Measurements from ENCODE around the gene CFTR. TPM values are rescaled to one million over a fixed set of nuclear protein-coding genes. Genes with fewer than 3 reads are reported as not detected.

CFTR gene
- total RNA-seq, 1 experiment from 2014 or later = 1.2 TPM

DNA sequence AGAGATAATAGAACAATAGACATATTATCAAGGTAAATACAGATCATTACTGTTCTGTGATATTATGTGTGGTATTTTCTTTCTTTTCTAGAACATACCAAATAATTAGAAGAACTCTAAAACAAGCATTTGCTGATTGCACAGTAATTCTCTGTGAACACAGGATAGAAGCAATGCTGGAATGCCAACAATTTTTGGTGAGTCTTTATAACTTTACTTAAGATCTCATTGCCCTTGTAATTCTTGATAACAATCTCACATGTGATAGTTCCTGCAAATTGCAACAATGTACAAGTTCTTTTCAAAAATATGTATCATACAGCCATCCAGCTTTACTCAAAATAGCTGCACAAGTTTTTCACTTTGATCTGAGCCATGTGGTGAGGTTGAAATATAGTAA is 185.5 kb downstream of the CFTR start:
- Histone ChIP-seq H3K23me2 (ENCODE audit: insufficient read length, low read depth, low read length, poor library complexity, severe bottlenecking) (no peaks in the 10 kb centered on the region), H2BK120ac (ENCODE audit: low read depth, low read length, poor library complexity, severe bottlenecking) (no peak overlapping the region), H2BK5ac (ENCODE audit: insufficient read length, low read length) (no peak overlapping the region), H2BK20ac (ENCODE audit: low read depth, low read length, poor library complexity, severe bottlenecking) (no peak overlapping the region), H3K27me3 (ENCODE audit: insufficient read depth, low read length) (no peaks in the 10 kb centered on the region), H3T11ph (ENCODE audit: low read length) (no peak overlapping the region), H3K9ac (ENCODE audit: extremely low read depth, insufficient read length, low read length) (no peak overlapping the region), H3K56ac (ENCODE audit: insufficient read length, low read depth, low read length) (no peak overlapping the region), H4K5ac (ENCODE audit: insufficient read length, low read depth, low read length) (no peak overlapping the region), H3K4ac (ENCODE audit: low read depth, low read length) (no peak overlapping the region), H3K23ac (ENCODE audit: insufficient read length, low read depth, low read length) (no peak overlapping the region), H3K18ac (ENCODE audit: insufficient read length, low read depth, low read length) (no peak overlapping the region), H3K79me1 (ENCODE audit: insufficient read depth, low read depth, low read length, poor library complexity, severe bottlenecking) (no peaks in the 10 kb centered on the region), H4K8ac (replicated peaks; ENCODE audit: insufficient read length, low read depth, low read length) (no peak overlapping the region), H3K4me1 (ENCODE audit: insufficient read depth, low read length) (no peaks in the 10 kb centered on the region), H3K79me2 (ENCODE audit: insufficient read depth, low read length) (no peaks in the 10 kb centered on the region), H3K4me2 (ENCODE audit: insufficient read depth, insufficient read length, low read length) (no peak overlapping the region), H2AFZ (ENCODE audit: low read length) (no peak overlapping the region), H2BK15ac (ENCODE audit: low read depth, low read length) (no peak overlapping the region), H2AK5ac (ENCODE audit: insufficient read length, low read length) (no peak overlapping the region), H4K91ac (ENCODE audit: insufficient read length, low read depth, low read length) (no peak overlapping the region), H4K20me1 (ENCODE audit: control insufficient read depth, insufficient read depth, insufficient read length) (no peaks in the 10 kb centered on the region), H2BK12ac (ENCODE audit: insufficient read length, low read depth, low read length) (no peak overlapping the region), H3K9me3 (ENCODE audit: control insufficient read depth, low read depth, low read length) (no peaks in the 10 kb centered on the region), H3K27ac (ENCODE audit: insufficient read length, low read depth, low read length) (no peak overlapping the region), H3K14ac (ENCODE audit: insufficient read depth, low read length) (no peak overlapping the region)
- Mint-ChIP-seq H3K27ac (no peak overlapping the region), H3K27me3 (ENCODE audit: low read depth) (no peaks in the 10 kb centered on the region), H3K36me3 (ENCODE audit: insufficient read depth in 1 of 3, low read depth in 3 of 3) (no peaks in the 10 kb centered on the region), H3K4me1 (peaks cover 4% of the 10 kb centered on the region in 2 experiments; a peak in 3 of 4 replicates), H3K4me3 (no peak overlapping the region), H3K9me3 (no peaks in the 10 kb centered on the region)
- TF ChIP-seq, protein P1, sequence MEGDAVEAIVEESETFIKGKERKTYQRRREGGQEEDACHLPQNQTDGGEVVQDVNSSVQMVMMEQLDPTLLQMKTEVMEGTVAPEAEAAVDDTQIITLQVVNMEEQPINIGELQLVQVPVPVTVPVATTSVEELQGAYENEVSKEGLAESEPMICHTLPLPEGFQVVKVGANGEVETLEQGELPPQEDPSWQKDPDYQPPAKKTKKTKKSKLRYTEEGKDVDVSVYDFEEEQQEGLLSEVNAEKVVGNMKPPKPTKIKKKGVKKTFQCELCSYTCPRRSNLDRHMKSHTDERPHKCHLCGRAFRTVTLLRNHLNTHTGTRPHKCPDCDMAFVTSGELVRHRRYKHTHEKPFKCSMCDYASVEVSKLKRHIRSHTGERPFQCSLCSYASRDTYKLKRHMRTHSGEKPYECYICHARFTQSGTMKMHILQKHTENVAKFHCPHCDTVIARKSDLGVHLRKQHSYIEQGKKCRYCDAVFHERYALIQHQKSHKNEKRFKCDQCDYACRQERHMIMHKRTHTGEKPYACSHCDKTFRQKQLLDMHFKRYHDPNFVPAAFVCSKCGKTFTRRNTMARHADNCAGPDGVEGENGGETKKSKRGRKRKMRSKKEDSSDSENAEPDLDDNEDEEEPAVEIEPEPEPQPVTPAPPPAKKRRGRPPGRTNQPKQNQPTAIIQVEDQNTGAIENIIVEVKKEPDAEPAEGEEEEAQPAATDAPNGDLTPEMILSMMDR (conservative IDR thresholded peaks at IDR 0.05) = no peak
- DNase-seq = no peak
